ENCODE results near the gene DUSP22.

DUSP22 gene

GRCh38 chr6:361411-362132 lies 69.3 kb downstream of the DUSP22 start:
- TF ChIP-seq CTCF (conservative IDR thresholded peaks at IDR 0.05) (no peak), ZFX (IDR thresholded peaks at IDR 0.05) (no peak)
- no peak overlapping the region for H3K27ac ChIP-seq

GRCh38 chr6:362231-362923 lies 70.1 kb downstream of the DUSP22 start:
- no peak overlapping the region for H3K27ac ChIP-seq
- TF ChIP-seq CTCF (conservative IDR thresholded peaks at IDR 0.05) (no peak), ZFX (IDR thresholded peaks at IDR 0.05) (no peak)

- TF ChIP-seq ZFX (IDR thresholded peaks at IDR 0.05) (no peak), CTCF (conservative IDR thresholded peaks at IDR 0.05) (no peak)
- no peak overlapping the region for H3K27ac ChIP-seq
Observed at GRCh38 chr6:362924-363249, 70.6 kb downstream of the DUSP22 start.

- no peak for TF ChIP-seq ZFX (IDR thresholded peaks at IDR 0.05)
- TF ChIP-seq CTCF (conservative IDR thresholded peaks at IDR 0.05), result no peak
- H3K27ac ChIP-seq, result no peak overlapping the region
Observed at GRCh38 chr6:363291-363690, 71.0 kb downstream of the DUSP22 start.

- TF ChIP-seq ZFX (IDR thresholded peaks at IDR 0.05) (no peak), CTCF (conservative IDR thresholded peaks at IDR 0.05) (no peak)
- H3K27ac ChIP-seq, result no peak overlapping the region
Observed at GRCh38 chr6:363909-364308, 71.6 kb downstream of the DUSP22 start.

- no peak overlapping the region for H3K27ac ChIP-seq
- TF ChIP-seq CTCF (conservative IDR thresholded peaks at IDR 0.05), result no peak
- TF ChIP-seq ZFX (IDR thresholded peaks at IDR 0.05), result no peak
Observed at GRCh38 chr6:364609-365540, 72.6 kb downstream of the DUSP22 start.

GRCh38 chr6:365835-366234 lies 73.5 kb downstream of the DUSP22 start:
- no peak overlapping the region for H3K27ac ChIP-seq
- TF ChIP-seq ZFX (IDR thresholded peaks at IDR 0.05), result no peak
- TF ChIP-seq CTCF (conservative IDR thresholded peaks at IDR 0.05), result no peak
